GM18861 (cell line): Measurements from ENCODE around the gene DTL.
A peak's percentile ranks its signal among the peaks of the same experiment; 100 is the strongest.

Experiments
- ATAC-seq: cut with Tn5 transposase; IDR thresholded peaks from one replicate; pipeline ENCODE4 v1.9.1; 2021; ENCODE audit not compliant: unreplicated experiment

Gene DTL

DNA sequence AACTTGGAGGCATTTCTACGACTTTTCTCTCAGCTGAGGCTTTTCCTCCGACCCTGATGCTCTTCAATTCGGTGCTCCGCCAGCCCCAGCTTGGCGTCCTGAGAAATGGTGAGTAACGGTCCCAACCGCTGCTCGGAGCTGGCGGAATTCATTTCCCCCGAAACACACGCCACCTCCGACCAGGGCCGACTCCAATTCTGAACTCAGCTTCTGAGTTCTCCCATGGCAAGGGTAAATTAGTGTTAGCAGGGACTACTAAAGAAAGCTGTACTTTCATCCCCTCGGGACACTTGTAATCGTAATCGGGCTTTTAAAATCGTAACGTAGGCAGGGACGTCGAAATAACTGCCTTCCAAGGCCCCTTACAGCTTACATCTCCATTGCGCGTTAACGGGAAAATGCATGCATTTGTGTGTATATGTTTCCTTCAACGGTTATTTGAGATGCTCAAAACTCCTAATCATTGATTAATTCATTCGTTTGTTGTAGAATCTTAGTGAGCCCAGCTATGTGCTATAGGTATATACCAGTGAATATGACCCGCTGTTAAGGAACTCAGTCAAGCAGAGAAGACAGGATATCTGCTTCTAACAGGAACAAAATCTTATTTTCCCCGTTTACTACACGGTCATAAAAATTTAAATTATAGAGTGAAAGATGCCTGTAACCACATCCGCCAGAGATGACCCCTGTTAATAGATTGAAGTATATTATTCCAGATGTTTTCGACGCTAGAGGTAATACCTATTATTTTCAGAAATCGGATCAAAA, 472 bp downstream of the DTL start:
- peak; percentile 1 for ATAC-seq

DNA sequence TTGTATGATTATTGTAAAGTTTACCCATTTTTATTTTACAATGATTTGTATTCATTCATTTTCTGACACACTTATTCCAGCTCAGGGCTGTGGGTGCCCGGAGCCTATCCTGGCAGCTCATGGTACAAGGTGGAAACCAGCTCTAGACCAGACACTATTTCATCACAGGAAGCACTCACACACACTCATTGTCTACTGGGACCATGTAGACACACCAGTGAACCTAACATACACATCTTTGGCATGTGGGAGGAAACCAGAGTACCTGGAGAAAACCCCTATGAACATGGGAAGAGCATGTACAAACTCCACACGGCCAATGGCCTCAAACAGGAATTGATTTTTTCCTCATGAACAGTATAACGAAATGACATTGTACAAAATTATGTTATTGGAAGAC, 2.4 kb downstream of the DTL start:
- ATAC-seq: no peak

DNA sequence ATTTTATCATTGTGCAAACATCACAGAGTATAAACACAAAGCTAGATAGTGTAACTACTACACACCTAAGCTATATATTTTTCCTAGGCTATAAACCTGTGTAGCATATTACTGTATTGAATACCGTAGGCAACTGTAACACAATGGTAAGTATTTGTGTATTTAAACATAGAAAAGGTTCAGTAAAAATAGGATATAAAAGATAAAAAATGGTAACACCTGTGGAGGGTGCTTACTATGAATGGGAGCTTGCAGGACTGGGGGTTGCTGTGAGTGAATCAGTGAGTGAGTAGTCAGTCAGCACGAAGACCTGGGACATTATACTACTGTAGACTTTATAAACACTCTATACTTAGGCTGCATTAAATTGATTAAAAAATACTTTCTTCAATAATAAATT, 4.1 kb downstream of the DTL start:
- no peak for ATAC-seq

DNA sequence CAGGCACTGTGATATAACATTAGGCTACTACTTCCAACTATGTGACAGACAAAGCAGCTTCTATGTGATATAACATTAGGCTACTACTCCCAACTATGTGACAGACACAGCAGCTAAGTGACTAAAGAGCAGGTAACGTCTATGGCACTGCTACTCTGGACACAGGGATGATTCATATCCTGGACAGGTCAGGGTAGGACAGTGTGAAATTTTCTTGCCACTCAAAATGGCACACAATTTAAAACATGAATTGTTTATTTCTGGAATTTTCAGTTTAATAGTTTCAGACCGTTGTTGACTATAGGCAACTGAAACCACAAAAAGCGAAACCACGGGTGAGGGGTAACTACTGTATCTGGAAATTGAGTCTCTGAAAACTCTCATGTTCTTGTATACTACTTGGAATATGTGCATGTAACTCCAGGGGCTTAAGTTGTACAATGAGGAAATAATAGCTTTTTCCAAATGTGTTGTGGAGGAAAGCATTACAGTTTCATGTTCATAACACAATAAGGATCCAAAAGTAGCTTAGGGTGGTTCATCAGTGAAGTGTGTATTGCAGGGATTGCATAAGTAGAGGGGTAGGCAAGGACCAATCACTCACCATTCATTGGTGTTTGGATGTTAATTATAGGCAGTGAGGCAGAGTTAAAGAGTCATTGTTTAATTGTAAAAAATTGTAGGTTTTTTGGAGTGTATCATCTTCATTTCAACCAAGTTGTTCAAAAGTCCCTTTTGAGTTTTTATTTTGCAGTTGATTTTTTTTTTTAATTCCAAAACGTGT, 5.3 kb downstream of the DTL start:
- no peak for ATAC-seq

DNA sequence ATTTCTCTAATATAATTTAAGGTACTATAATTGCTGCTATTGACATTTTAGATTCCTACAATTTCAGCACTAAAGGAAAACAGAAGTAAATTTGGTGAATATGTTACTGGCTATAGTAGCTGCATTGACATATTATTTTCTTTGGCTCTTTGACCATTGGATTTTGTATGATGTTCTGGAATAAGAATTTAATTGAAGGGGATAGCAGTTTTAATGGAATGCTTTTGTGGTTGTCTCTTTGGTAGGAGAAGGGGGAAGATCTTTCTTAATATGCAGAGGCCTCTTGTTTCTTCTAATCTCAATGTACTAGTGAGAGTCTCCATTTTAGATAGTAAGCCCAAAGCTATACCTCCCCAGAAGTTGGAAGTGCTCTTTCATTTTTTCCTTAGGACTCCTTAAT, 6.9 kb downstream of the DTL start:
- no peak for ATAC-seq

DNA sequence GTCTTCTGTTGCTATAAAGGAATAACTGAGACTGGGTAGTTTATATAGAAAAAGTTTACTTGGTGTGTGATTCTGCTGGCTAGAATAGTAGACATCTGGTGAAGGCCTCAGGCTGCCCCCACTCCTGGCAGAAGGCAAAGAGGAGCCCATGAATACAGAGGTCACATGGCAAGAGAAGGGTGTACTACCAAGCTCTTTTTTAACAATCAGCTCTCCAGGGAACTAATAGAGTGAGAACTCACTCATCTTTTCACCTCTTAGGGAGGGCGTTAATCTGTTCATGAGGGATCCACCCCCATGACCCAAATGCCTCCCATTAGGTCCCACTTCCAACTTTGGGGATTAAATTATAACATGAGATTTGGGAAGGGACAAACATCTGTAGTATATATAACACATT, 9.3 kb downstream of the DTL start:
- ATAC-seq: no peak

DNA sequence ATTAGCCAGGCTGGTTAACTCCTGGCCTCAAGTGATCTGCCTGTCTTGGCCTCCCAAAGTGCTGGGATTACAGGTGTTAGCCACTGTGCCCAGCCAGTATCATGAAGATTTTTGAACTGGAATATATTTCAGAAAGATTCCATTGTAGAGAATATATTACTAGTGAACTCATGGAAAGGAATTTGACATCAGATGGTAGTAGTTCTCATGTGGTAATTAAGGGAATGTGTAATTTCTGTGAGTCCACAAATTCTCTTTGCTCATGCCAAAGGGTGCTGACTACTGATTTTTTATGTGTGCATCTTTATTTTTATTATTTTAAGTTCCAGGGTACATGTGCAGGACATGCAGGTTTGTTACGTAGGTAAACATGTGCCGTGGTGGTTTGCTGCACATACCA, 10.4 kb downstream of the DTL start:
- no peak for ATAC-seq

DNA sequence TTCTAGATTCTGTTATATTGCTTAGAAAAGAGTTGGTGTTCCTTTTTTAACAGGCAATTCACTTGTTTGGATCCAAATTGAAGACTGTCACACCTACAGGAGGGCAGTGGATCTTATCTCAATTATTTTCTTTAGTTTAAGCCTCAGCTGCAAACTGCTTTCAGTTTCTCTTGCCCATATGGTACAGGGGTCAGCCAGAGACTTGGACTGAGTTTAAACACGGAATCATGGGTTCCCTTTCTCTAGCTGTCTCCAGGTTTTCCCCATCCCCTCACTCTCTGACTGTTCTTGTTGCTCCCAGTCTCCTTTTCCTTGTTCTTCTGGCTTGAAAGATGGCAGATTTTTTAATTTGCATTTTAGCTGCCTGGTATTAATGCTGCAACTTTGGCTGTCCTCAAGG, 18.4 kb downstream of the DTL start:
- no peak for ATAC-seq

DNA sequence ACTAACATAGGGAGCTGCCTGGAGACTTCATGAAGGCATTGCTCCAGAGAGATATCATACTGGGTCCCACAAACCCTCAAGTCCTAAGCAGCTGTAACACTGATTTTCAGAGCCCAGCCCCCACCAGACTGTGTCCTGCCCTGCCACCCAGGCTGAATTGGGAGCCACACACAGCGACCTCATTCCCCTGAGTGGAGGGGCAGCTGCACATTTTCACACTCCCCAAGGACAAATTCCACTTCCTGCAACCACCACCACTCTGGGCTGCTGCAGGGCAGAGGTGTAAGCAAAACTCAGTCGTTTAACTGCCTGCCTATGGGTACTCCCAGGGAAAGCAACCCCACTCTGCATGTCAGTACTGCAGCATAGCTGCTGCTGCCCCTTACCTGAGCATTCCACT, 19.8 kb downstream of the DTL start:
- no peak for ATAC-seq

DNA sequence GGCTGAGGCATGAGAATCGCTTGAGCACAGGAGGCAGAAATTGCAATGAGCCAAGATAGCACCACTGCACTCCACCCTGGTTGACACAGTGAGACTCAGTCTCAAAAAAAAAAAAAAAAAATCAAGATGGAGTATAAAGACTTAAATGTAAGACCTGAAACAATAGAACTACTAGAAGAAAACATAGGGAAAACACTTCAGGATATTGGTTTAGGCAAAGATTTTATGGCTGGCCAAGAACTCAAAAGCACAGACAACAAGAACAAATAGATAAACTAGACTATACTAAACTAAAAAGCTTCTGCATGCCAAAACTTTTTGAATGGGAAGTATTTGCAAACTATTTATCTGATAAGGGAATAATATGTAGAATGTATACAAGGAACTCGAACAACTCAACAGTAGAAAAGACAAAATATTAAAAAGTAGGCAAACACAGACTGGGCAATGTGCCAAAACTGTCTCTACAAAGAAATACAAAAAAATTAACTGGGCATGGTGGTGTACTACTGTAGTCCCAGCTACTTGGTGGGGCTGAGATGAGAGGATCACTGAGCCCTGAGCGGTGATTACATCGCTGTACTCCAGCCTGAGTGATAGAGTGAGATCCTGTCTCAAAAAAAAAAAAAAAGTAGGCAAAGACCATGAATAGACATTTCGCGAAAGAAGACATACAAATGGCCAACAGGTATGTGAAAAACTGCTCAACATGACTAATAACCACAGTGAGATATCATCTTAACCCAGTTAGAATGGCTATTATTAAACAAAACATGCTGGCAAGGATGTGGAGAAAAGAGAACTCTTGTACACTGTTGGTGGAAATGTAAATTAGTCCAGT, 25.3 kb downstream of the DTL start:
- no peak for ATAC-seq

DNA sequence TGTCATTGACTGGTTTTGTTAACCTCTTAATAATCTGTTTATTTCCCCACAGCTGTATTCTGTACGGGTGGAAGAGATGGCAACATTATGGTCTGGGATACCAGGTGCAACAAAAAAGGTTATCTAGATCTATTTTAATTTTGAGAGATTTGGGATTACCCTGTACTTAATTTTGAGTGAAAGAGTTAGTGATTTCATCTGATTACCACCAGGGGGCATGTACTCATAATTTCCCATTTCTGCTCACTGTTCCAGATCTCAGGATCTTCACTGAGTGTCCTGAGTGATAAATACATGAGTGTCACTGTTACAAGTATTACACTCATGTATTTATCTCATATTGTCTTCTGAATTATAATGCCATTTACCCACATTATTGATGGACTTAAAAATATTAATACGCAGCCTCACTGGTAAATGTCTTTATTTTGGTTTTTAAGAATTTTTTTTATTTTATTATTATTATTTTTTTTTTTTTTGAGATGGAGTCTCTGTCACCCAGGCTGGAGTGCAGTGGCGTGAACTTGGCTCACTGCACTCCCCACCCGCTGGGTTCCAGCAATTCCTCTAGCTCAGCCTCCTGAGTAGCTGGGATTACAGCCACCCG, 27.4 kb downstream of the DTL start:
- ATAC-seq: no peak

DNA sequence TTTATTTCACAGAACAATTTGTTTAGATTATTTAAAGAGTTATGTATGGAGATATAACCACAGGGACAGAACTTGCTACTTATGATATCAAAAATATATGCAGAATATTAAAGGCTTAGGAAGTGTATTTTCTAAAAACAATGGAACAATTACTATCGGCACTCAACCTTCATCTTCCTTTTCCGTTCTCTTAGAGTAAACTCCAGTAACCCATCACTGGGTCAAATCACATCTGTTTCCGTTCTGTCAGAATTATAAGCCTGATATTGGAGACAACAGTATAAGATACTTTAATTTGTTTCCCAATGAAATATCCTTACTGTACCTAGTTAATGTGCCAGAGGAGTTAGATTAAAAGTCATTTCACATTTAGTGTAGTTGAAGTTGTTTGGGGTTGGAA, 32.2 kb downstream of the DTL start:
- no peak for ATAC-seq

DNA sequence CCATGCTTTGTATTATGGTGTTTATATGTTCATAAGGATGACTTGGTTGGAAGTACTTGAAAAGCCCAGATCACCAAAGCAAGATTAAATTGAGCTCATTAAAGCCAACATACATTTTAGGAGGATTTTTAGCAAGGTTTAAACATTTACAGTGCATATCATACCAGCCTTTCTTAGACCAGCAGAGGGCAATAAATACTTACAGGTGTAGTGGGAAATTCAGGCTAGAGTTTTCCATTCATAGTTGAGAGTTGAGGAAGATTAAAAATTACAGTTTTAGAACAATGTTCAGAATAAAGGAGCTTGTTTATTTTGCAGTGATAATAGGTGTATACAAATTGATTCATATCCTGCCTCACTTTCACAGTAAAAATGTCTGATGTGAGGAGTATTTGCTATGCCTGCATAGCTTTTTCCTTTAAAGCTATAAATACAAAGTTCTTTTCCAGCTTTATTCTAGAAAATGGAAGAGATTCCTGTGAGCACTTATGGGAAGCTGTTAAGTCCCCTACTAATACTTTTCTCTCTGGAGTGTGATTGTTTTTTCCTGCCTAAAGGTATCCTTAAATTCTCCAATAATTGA, 35.3 kb downstream of the DTL start:
- no peak for ATAC-seq

DNA sequence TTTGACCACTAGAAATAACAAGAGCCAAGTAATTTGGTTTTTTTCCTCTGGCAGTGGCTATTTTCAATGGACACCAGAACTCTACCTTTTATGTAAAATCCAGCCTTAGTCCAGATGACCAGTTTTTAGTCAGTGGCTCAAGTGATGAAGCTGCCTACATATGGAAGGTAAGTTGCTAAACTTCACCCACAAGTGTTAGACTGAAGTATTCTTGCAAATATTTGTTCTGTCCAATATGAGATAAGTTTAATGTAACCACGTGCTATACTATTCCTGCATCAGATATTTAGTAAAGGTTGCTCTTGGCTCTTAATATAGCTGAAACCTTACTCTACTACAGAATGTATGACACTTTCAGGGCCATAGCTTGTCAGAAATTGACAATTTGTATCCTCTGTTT, 36.5 kb downstream of the DTL start:
- ATAC-seq: no peak

DNA sequence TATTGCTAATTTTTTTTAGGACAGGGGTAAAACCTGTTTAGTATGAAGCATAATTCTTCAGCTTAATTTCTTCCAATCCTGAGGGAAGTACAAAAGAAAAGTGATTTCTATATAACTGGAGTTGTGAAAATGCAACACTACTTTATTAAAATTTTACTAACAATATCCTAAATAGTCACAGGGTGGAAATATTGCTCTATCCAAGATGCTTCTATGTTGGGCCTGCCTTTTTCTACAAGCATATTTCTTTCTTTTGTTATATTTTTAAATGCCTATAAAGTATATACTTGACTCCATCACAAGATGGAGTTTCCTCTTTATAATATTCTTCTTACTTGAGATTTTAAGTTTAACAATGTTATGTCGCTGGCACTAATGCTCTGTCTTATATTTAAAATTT, 37.9 kb downstream of the DTL start:
- no peak for ATAC-seq

DNA sequence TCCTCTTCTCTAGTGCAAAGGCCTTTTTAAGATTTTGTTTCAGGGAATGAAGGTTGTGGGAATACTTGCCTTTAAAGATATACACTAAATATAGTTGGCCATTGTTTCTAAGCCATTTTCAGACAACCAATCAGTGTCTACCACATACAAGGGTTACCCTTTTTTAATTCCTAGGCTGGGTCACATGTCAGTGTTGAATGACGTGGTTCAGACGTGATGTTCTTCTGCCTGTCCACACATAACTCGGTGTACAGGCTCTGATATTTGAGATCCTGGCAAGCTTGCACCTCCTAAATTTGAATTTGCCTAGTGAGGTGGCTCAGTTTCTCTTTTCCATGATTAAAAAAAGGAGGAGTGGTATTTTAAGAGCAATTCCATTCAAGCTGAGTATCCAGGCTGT, 38.8 kb downstream of the DTL start:
- no peak for ATAC-seq

DNA sequence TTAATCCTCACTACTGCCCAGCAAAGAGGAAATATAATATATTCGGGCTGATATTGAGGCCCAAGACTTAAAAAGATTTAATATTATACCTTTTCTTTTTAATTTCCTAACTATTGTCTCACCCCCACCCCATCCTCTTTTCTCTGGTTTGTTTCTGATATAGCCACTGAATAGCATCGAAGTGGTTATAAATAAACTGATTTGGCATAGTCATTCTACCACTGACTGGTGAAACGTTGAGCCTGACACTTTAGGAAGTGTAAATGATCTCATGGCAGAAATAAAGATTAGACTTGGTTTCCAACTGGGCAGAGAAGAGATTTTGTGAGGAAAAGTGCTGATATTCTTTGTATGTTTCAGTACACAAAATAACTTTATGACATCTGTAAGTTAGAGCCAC, 39.3 kb downstream of the DTL start:
- ATAC-seq: no peak

DNA sequence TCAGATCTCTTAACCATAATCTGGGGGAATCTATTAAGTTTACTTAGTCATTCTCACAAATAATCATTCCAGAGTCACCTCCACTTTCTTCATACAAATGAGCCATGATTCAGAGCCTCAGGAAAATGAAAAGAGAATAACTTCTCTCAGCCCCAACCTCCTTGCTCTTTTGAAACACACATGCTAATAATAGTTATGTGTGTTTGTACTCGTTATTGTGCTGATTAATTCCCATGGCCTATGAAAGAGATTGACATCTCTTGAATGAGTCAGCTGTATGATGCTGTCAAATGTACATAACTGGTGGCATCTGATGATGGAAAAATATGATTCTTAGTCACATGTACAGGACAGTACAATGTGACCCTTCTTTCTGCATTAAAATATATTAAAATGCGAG, 41.5 kb downstream of the DTL start:
- ATAC-seq: no peak

DNA sequence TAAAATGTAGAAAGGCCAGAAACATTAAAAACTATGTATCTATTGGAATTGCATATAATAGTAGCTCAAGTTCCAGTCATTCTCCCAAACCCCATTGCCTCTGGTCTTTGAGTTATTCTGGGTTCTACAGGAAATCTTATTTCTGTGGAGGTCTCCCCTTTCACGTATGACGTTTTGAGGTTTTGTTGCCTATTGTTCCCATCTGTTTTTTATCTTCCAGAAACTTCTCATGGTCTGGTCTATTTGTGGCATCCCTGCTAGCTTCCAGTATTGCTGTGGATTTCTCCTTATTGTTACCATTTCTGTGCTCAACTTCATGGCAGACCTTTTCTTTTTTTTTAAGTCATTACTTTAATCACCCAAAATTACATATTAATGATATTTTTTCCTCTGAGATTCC, 43.3 kb downstream of the DTL start:
- ATAC-seq: no peak

DNA sequence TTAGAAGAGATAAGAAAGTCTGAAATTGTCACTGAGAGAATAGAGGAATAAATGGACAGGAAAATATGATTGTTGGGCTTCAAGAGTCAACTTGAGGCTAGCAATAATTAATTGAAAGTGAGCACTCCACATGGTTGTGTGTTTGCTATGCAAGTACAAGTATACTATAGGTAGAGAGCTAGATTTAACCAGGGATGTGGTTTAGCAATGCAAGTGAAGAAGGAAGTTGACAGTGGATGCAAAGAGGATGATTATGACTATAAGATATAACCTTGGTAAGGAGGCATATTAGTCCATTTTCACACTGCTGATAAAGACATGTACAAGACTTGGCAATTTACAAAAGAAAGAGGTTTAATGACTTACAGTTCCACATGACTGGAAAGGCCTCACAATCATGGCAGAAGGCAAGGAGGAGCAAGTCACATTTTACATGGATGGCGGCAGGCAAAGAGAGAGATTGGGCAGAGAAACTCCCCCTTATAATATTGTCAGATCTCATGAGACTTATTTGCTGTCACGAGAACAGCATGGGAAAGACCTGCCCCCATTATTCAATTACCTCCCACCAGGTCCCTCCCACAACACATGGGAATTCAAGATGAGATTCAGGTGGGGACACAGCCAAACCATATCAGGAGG, 47.3 kb downstream of the DTL start:
- ATAC-seq: no peak
